HEK293 (cell line): ENCODE results near the gene ABCC2.

Experiments used
- CTCF ChIA-PET: fragments of 350-600 bp; formaldehyde crosslinking; extraction: SDS; loops from one replicate; lab custom pipeline; 2021; ENCODE audit warnings: antibody characterized with exemption; lab: Yijun Ruan, JAX
- POLR2A ChIA-PET: fragments of 300-600 bp; formaldehyde crosslinking; extraction: SDS; loops from one replicate; lab custom pipeline; 2020; ENCODE audit warnings: antibody characterized with exemption, inconsistent platforms; lab: Yijun Ruan, JAX
- H3K27ac ChIP-seq: fragments of 200-500 bp; sonication (Bioruptor generic); 2 replicates; pipeline ENCODE4 v1.5.1; 2014; ENCODE audit warnings: low read depth, low read length, control low read depth, inconsistent platforms; ENCODE audit errors: extremely low read depth
- H3K36me3 ChIP-seq, 2 experiments: fragments of 200-500 bp in 1 of 2; sonication (Bioruptor generic) in 1 of 2; 1 replicate in 1 of 2; 2 replicates in 1 of 2; pipeline ENCODE4 v1.5.1; 2014 to 2017; ENCODE audit warnings: inconsistent platforms in 2 of 2, low read length in 2 of 2; ENCODE audit not compliant: control insufficient read depth in 2 of 2, insufficient read depth in 1 of 2
- H3K4me1 ChIP-seq: fragments of 200-500 bp; sonication (Bioruptor generic); 2 replicates; pipeline ENCODE4 v1.5.1; 2014; ENCODE audit warnings: mild to moderate bottlenecking, low read length, inconsistent platforms; ENCODE audit not compliant: control insufficient read depth, insufficient read depth
- H3K4me3 ChIP-seq: 2 replicates; pipeline ENCODE4 v1.5.1; 2011; ENCODE audit warnings: low read depth, mild to moderate bottlenecking, control low read depth, low read length, moderate library complexity
- H3K9me3 ChIP-seq: fragments of 200-500 bp; sonication (Bioruptor generic); 2 replicates; pipeline ENCODE4 v1.5.1; 2014; ENCODE audit warnings: low read depth, low read length, inconsistent platforms; ENCODE audit not compliant: control insufficient read depth, insufficient read depth
- FEZF1 ChIP-seq: fragments of 450-650 bp; formaldehyde crosslinking; IDR thresholded peaks from 2 replicates; pipeline ENCODE4 v1.5.1; 2016; ENCODE audit warnings: missing biosample characterization, missing genetic modification characterization
- GLI2 ChIP-seq: fragments of 450-650 bp; formaldehyde crosslinking; IDR thresholded peaks from 2 replicates; pipeline ENCODE4; 2017; ENCODE audit warnings: missing biosample characterization, missing genetic modification characterization, low read depth, borderline replicate concordance
- GLI4 ChIP-seq: fragments of 450-650 bp; formaldehyde crosslinking; IDR thresholded peaks from 2 replicates; pipeline ENCODE4 v1.5.1; 2016; ENCODE audit warnings: missing biosample characterization, missing genetic modification characterization
- HOXA7 ChIP-seq: sonication (generic); formaldehyde crosslinking; IDR thresholded peaks from 2 replicates; pipeline ENCODE4 v1.8.1; 2022; ENCODE audit warnings: missing genetic modification reagents, borderline replicate concordance
- HOXD13 ChIP-seq: sonication (generic); formaldehyde crosslinking; IDR thresholded peaks from 2 replicates; pipeline ENCODE4 v1.8.0; 2022; ENCODE audit warnings: missing genetic modification reagents, borderline replicate concordance
- OSR2 ChIP-seq: fragments of 450-650 bp; formaldehyde crosslinking; IDR thresholded peaks from 2 replicates; pipeline ENCODE4 v1.5.1; 2016; ENCODE audit warnings: missing biosample characterization, missing genetic modification characterization
- PATZ1 ChIP-seq: fragments of 450-650 bp; formaldehyde crosslinking; IDR thresholded peaks from 2 replicates; pipeline ENCODE4 v1.5.1; 2016; ENCODE audit warnings: missing biosample characterization, missing genetic modification characterization
- REST ChIP-seq: fragments of 450-650 bp; formaldehyde crosslinking; IDR thresholded peaks from 2 replicates; pipeline ENCODE4 v1.5.1; 2016; ENCODE audit warnings: missing biosample characterization, missing genetic modification characterization
- ZBTB1 ChIP-seq: fragments of 450-650 bp; formaldehyde crosslinking; IDR thresholded peaks from 2 replicates; pipeline ENCODE4 v1.5.1; 2016; ENCODE audit warnings: missing biosample characterization, missing genetic modification characterization
- ZBTB26 ChIP-seq: fragments of 450-650 bp; formaldehyde crosslinking; optimal IDR thresholded peaks from 2 replicates; pipeline ENCODE3; 2016; ENCODE audit warnings: missing biosample characterization, mild to moderate bottlenecking, missing genetic modification characterization
- ZFP37 ChIP-seq: fragments of 450-650 bp; formaldehyde crosslinking; IDR thresholded peaks from 2 replicates; pipeline ENCODE4 v1.5.1; 2016; ENCODE audit warnings: missing biosample characterization, missing genetic modification characterization
- ZNF140 ChIP-seq: fragments of 450-650 bp; formaldehyde crosslinking; IDR thresholded peaks from 2 replicates; pipeline ENCODE4 v1.5.1; 2016; ENCODE audit warnings: missing biosample characterization, missing genetic modification characterization
- ZNF146 ChIP-seq: fragments of 450-650 bp; formaldehyde crosslinking; IDR thresholded peaks from 2 replicates; pipeline ENCODE4 v1.5.1; 2016; ENCODE audit warnings: missing biosample characterization, missing genetic modification characterization
- ZNF169 ChIP-seq: fragments of 450-650 bp; formaldehyde crosslinking; IDR thresholded peaks from 2 replicates; pipeline ENCODE4 v1.5.1; 2016; ENCODE audit warnings: missing biosample characterization, missing genetic modification characterization
- ZNF2 ChIP-seq: fragments of 450-650 bp; formaldehyde crosslinking; IDR thresholded peaks from 2 replicates; pipeline ENCODE4 v1.5.1; 2016; ENCODE audit warnings: missing biosample characterization, missing genetic modification characterization
- ZNF221 ChIP-seq: fragments of 450-650 bp; formaldehyde crosslinking; IDR thresholded peaks from 2 replicates; pipeline ENCODE4 v1.5.1; 2017; ENCODE audit warnings: missing biosample characterization, missing genetic modification characterization, borderline replicate concordance
- ZNF223 ChIP-seq: fragments of 450-650 bp; formaldehyde crosslinking; IDR thresholded peaks from 2 replicates; pipeline ENCODE4 v1.5.1; 2016; ENCODE audit warnings: missing biosample characterization, missing genetic modification characterization
- ZNF350 ChIP-seq: fragments of 450-650 bp; formaldehyde crosslinking; IDR thresholded peaks from 2 replicates; pipeline ENCODE4 v1.5.0; 2017; ENCODE audit warnings: missing biosample characterization, mild to moderate bottlenecking, missing genetic modification characterization
- ZNF426 ChIP-seq: fragments of 450-650 bp; formaldehyde crosslinking; IDR thresholded peaks from 2 replicates; pipeline ENCODE4 v1.5.1; 2017; ENCODE audit warnings: missing biosample characterization, missing genetic modification characterization, mild to moderate bottlenecking, inconsistent platforms, moderate library complexity
- ZNF473 ChIP-seq: fragments of 450-650 bp; formaldehyde crosslinking; IDR thresholded peaks from 2 replicates; pipeline ENCODE4 v1.5.1; 2017; ENCODE audit warnings: missing biosample characterization, missing genetic modification characterization
- ZNF510 ChIP-seq: fragments of 450-650 bp; formaldehyde crosslinking; IDR thresholded peaks from 2 replicates; pipeline ENCODE4 v1.5.1; 2018; ENCODE audit warnings: mild to moderate bottlenecking, missing genetic modification characterization, missing biosample characterization; ENCODE audit not compliant: insufficient replicate concordance
- ZNF521 ChIP-seq: fragments of 450-650 bp; formaldehyde crosslinking; IDR thresholded peaks from 2 replicates; pipeline ENCODE4 v1.5.1; 2017; ENCODE audit warnings: missing biosample characterization, mild to moderate bottlenecking, missing genetic modification characterization
- ZNF548 ChIP-seq: fragments of 450-650 bp; formaldehyde crosslinking; IDR thresholded peaks from 2 replicates; pipeline ENCODE4 v1.5.1; 2016; ENCODE audit warnings: missing biosample characterization, missing genetic modification characterization
- ZNF549 ChIP-seq: fragments of 450-650 bp; IDR thresholded peaks from 2 replicates; pipeline ENCODE4 v1.5.1; 2018; ENCODE audit warnings: missing biosample characterization, missing genetic modification characterization, mild to moderate bottlenecking, inconsistent platforms, moderate library complexity
- ZNF654 ChIP-seq: fragments of 450-650 bp; formaldehyde crosslinking; IDR thresholded peaks from 2 replicates; pipeline ENCODE4 v1.5.1; 2016; ENCODE audit warnings: low read depth, missing biosample characterization, missing genetic modification characterization
- ZNF843 ChIP-seq: fragments of 450-650 bp; formaldehyde crosslinking; IDR thresholded peaks from 2 replicates; pipeline ENCODE4 v1.5.1; 2016; ENCODE audit warnings: missing biosample characterization, missing genetic modification characterization
- ZSCAN18 ChIP-seq: fragments of 450-650 bp; formaldehyde crosslinking; IDR thresholded peaks from 2 replicates; pipeline ENCODE4 v1.5.1; 2016; ENCODE audit warnings: missing biosample characterization, missing genetic modification characterization

The ABCC2 gene

GRCh38 chr10:99809481-99809880 lies 27.0 kb downstream of the ABCC2 start:
- TF ChIP-seq ZNF146 (tag by site-specific recombination) (no peak), ZNF221 (tag by site-specific recombination) (no peak), ZNF140 (tag by site-specific recombination) (no peak), ZNF521 (tag by site-specific recombination) (no peak), ZNF473 (tag by site-specific recombination) (no peak), ZNF843 (tag by site-specific recombination) (no peak), ZNF426 (tag by site-specific recombination) (no peak), HOXA7 (CRISPR knock-in tag) (no peak), ZNF350 (tag by site-specific recombination) (no peak), REST (tag by site-specific recombination) (no peak), ZSCAN18 (no peak), ZBTB26 (no peak), ZNF169 (tag by site-specific recombination) (no peak), ZNF510 (tag by site-specific recombination) (no peak)
- TF ChIP-seq, all 188 proteins: peak for 0
- Histone ChIP-seq H3K9me3 (no peaks in the 10 kb centered on the region), H3K4me1 (no peaks in the 10 kb centered on the region), H3K36me3 (no peaks in the 10 kb centered on the region), H3K27ac (no peak overlapping the region), H3K4me3 (no peak overlapping the region)
- CTCF ChIA-PET = interaction anchor here (1.6 kb wide), 1 partner anchor 36 kb away, joined by 5 read pairs; no protein-coding TSS in a partner anchor
- POLR2A ChIA-PET = no interaction called here

GRCh38 chr10:99809931-99810615 lies 27.6 kb downstream of the ABCC2 start:
- Histone ChIP-seq H3K36me3 (no peaks in the 10 kb centered on the region), H3K27ac (no peak overlapping the region), H3K4me3 (no peak overlapping the region), H3K4me1 (no peaks in the 10 kb centered on the region), H3K9me3 (no peaks in the 10 kb centered on the region)
- CTCF ChIA-PET = interaction anchor here (1.6 kb wide), 1 partner anchor 36 kb away, joined by 5 read pairs; no protein-coding TSS in a partner anchor
- TF ChIP-seq ZBTB1 (tag by site-specific recombination) (no peak), GLI2 (tag by site-specific recombination) (no peak), ZNF654 (tag by site-specific recombination) (no peak), ZNF223 (no peak), ZNF549 (tag by site-specific recombination) (no peak), GLI4 (tag by site-specific recombination) (no peak), FEZF1 (tag by site-specific recombination) (no peak), PATZ1 (tag by site-specific recombination) (no peak), ZNF548 (tag by site-specific recombination) (no peak), OSR2 (tag by site-specific recombination) (no peak), HOXD13 (no peak), ZFP37 (tag by site-specific recombination) (no peak), ZNF2 (tag by site-specific recombination) (no peak)
- POLR2A ChIA-PET = no interaction called here
